Measurements from ENCODE around the gene CD209.

GRCh38 chr19:7739801-7740681, 7.3 kb downstream of the CD209 start:
- TF ChIP-seq POLR2AphosphoS5 (IDR thresholded peaks at IDR 0.05; ENCODE audit: borderline replicate concordance, low read depth, low read length) = no peak
- no peak for TF ChIP-seq EZH2 (IDR thresholded peaks at IDR 0.05)
- no peak for TF ChIP-seq FOXP2 (optimal IDR thresholded peaks at IDR 0.05; ENCODE audit: control extremely low read depth, extremely low read length, insufficient read depth)

Measured in SK-N-MC (cell line).